Osteoblast (primary cell): ENCODE data around the gene CHAF1A. TPM values are rescaled to one million over a fixed set of nuclear protein-coding genes. Genes with fewer than 3 reads are reported as not detected.

ENCODE experiments used
- DNase-seq: peaks from one replicate; pipeline ENCODE4 v3.0.0; 2011; ENCODE audit warnings: low spot score, mixed read lengths; ENCODE audit not compliant: insufficient read length; ENCODE audit errors: missing footprints
- H2AFZ ChIP-seq: 2 replicates; pipeline ENCODE4 v1.6.0; 2011; ENCODE audit warnings: mild to moderate bottlenecking, low read length
- H3K27ac ChIP-seq: 2 replicates; pipeline ENCODE4 v1.5.1; 2011; ENCODE audit warnings: mild to moderate bottlenecking, low read depth, low read length, moderate library complexity
- H3K27me3 ChIP-seq: 2 replicates; pipeline ENCODE4 v1.6.0; 2012; ENCODE audit warnings: mild to moderate bottlenecking, control low read depth, inconsistent platforms, low read length, moderate library complexity; ENCODE audit not compliant: insufficient read depth
- H3K36me3 ChIP-seq: 2 replicates; pipeline ENCODE4 v1.5.1; 2011; ENCODE audit warnings: mild to moderate bottlenecking, low read length, control low read depth, moderate library complexity; ENCODE audit not compliant: insufficient read depth
- H3K4me1 ChIP-seq: 2 replicates; pipeline ENCODE4 v1.5.1; 2011; ENCODE audit warnings: mild to moderate bottlenecking, low read length, control low read depth, moderate library complexity; ENCODE audit not compliant: insufficient read depth
- H3K4me2 ChIP-seq: 2 replicates; pipeline ENCODE4 v1.6.0; 2011; ENCODE audit warnings: mild to moderate bottlenecking, low read length; ENCODE audit not compliant: insufficient read depth
- H3K4me3 ChIP-seq: fragments of 200-600 bp; sonication (generic); 3 replicates; pipeline ENCODE4 v1.5.1; 2012; ENCODE audit warnings: mild to moderate bottlenecking, low read length, inconsistent platforms; ENCODE audit not compliant: insufficient read depth
- H3K79me2 ChIP-seq: 2 replicates; pipeline ENCODE4 v1.6.0; 2012; ENCODE audit warnings: mild to moderate bottlenecking, low read length, control low read depth, inconsistent platforms; ENCODE audit not compliant: insufficient read depth
- H3K9me3 ChIP-seq: 2 replicates; pipeline ENCODE4 v1.5.1; 2011; ENCODE audit warnings: low read depth, low read length, control low read depth
- H4K20me1 ChIP-seq: 2 replicates; pipeline ENCODE4 v1.6.0; 2012; ENCODE audit warnings: mild to moderate bottlenecking, low read length, control low read depth; ENCODE audit not compliant: insufficient read depth
- total RNA-seq: library from RNA; depleted of rRNA; stranded (reverse); fragments of >200 nt; gene quantifications from 2 replicates; pipeline ENCODE4 v1.2.3, GENCODE V29; 2012
- TF ChIP-seq, protein P1 (sequence below): IDR thresholded peaks from 2 replicates; pipeline ENCODE4 v1.5.1; 2011; ENCODE audit warnings: mild to moderate bottlenecking, low read depth, low read length, moderate library complexity; ENCODE audit errors: extremely low read depth

The CHAF1A gene
- total RNA-seq, 1 donor = 3.6 TPM

DNA sequence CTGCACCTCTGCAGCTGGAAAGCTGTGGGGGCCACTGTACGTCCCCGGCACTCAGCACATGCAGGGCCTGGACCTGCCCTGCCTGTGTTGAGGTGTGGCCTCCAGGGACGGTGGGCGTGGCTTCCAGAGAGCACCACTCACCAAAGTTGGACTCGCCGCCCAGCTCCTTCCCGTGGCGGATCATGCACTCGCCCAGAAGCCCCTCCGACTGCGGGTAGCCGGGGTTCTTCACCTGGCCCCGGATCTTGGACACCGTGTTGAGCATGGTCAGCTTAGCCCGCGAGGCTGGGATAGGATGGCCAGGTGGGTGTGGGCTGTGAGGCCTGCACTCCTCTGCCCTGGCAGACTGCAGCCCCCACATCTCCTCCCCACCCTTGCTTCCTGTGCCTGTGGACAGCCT lies 37.1 kb upstream of the CHAF1A start:
- TF ChIP-seq, protein P1, sequence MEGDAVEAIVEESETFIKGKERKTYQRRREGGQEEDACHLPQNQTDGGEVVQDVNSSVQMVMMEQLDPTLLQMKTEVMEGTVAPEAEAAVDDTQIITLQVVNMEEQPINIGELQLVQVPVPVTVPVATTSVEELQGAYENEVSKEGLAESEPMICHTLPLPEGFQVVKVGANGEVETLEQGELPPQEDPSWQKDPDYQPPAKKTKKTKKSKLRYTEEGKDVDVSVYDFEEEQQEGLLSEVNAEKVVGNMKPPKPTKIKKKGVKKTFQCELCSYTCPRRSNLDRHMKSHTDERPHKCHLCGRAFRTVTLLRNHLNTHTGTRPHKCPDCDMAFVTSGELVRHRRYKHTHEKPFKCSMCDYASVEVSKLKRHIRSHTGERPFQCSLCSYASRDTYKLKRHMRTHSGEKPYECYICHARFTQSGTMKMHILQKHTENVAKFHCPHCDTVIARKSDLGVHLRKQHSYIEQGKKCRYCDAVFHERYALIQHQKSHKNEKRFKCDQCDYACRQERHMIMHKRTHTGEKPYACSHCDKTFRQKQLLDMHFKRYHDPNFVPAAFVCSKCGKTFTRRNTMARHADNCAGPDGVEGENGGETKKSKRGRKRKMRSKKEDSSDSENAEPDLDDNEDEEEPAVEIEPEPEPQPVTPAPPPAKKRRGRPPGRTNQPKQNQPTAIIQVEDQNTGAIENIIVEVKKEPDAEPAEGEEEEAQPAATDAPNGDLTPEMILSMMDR = no peak
- H2AFZ ChIP-seq = no peak overlapping the region
- H3K27me3 ChIP-seq = no peaks in the 10 kb centered on the region
- peaks cover 49% of the 10 kb centered on the region for H3K36me3 ChIP-seq
- peak; percentile 86 for DNase-seq
- no peak overlapping the region for H3K27ac ChIP-seq
- H3K4me3 ChIP-seq = no peak overlapping the region
- H3K79me2 ChIP-seq = peaks cover 53% of the 10 kb centered on the region
- H3K9me3 ChIP-seq = no peaks in the 10 kb centered on the region
- peaks cover 57% of the 10 kb centered on the region for H4K20me1 ChIP-seq
- peaks cover 21% of the 10 kb centered on the region for H3K4me1 ChIP-seq
- no peak overlapping the region for H3K4me2 ChIP-seq

GRCh38 chr19:4365791-4366665 lies 36.4 kb upstream of the CHAF1A start:
- Histone ChIP-seq H2AFZ (no peak overlapping the region), H3K79me2 (peaks cover 60% of the 10 kb centered on the region), H3K27me3 (no peaks in the 10 kb centered on the region), H3K4me3 (no peak overlapping the region), H3K36me3 (peaks cover 42% of the 10 kb centered on the region), H3K4me1 (peaks cover 23% of the 10 kb centered on the region), H3K9me3 (no peaks in the 10 kb centered on the region), H3K4me2 (no peak overlapping the region), H4K20me1 (peaks cover 58% of the 10 kb centered on the region), H3K27ac (no peak overlapping the region)
- TF ChIP-seq, protein P1 = no peak
- DNase-seq = peak; percentile 79

DNA sequence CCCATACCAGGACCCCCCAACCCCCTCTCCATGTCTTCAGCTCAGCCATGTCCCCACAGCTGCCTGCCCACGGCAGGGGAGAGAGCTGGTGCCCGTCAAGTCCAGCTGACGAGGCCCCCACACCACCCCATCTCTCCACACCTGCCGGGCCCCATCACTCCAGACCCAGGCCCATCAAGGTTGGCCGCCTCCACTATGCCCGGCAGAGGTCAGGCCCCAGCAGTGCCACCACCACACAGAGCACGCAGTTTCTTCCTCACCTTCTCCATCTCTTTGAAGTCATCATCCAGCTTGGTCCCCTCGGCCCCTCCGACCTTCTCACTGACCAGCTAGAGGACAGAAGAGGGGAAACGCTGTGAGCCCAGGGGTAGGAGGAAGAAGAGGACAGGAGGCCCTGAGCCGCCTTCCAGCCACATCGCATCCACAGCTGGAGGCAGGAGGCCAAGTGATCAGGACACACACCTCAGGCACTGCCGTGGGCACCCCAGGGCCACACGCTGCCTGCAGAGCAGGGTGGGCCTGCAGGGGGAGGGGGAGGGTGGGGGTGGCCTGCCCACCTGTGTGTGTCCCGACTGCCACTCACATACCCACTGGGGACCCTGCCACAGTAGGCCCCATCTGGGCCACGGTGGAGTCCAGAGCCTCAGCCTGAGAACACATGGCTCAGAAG lies 35.6 kb upstream of the CHAF1A start:
- Histone ChIP-seq H3K27ac (no peak overlapping the region), H3K36me3 (peaks cover 41% of the 10 kb centered on the region), H3K4me2 (no peak overlapping the region), H3K79me2 (peaks cover 68% of the 10 kb centered on the region), H3K27me3 (no peaks in the 10 kb centered on the region), H3K9me3 (no peaks in the 10 kb centered on the region), H2AFZ (no peak overlapping the region), H3K4me1 (peaks cover 28% of the 10 kb centered on the region), H3K4me3 (no peak overlapping the region), H4K20me1 (peaks cover 63% of the 10 kb centered on the region)
- peak; percentile 47 for DNase-seq
- TF ChIP-seq, protein P1 = no peak

- peaks cover 64% of the 10 kb centered on the region for H4K20me1 ChIP-seq
- peaks cover 29% of the 10 kb centered on the region for H3K4me1 ChIP-seq
- H3K4me2 ChIP-seq = no peak overlapping the region
- H3K4me3 ChIP-seq = no peak overlapping the region
- peaks cover 73% of the 10 kb centered on the region for H3K79me2 ChIP-seq
- no peaks in the 10 kb centered on the region for H3K9me3 ChIP-seq
- TF ChIP-seq, protein P1 = no peak
- peak; percentile 80 for DNase-seq
- no peaks in the 10 kb centered on the region for H3K27me3 ChIP-seq
- no peak overlapping the region for H2AFZ ChIP-seq
- peaks cover 36% of the 10 kb centered on the region for H3K36me3 ChIP-seq
- no peak overlapping the region for H3K27ac ChIP-seq
Measured at GRCh38 chr19:4367336-4367723, 35.1 kb upstream of the CHAF1A start.
